CD4-positive, alpha-beta T cell treated with Interleukin-21 for 1 hour (primary cell): ENCODE data around the gene TRIP4.
"Not testable (repeated sequence)": the region's sequence is repeated elsewhere in the genome, so short reads cannot be mapped to it uniquely, and the experiment has no call there.

Experiments
- DNase-seq: peaks from one replicate; pipeline ENCODE4 v3.0.0-alpha.2; 2020

Gene TRIP4

GRCh38 chr15:64387562-64388168 is at the start of gene TRIP4:
Gene TRIP4 (plus strand): TSS chr15:64387836. CDS start chr15:64387864, 28 bp downstream.
- DNase-seq: peak; percentile 97

- DNase-seq: no peak
These were observed 47.3 kb upstream of the TRIP4 start for GRCh38 chr15:64340355-64340754.

- DNase-seq: no peak
These were observed 45.7 kb upstream of the TRIP4 start for GRCh38 chr15:64341961-64342360.

GRCh38 chr15:64343222-64343621 is 44.4 kb upstream of the TRIP4 start:
- no peak for DNase-seq

- DNase-seq: no peak
These were observed 43.8 kb upstream of the TRIP4 start for GRCh38 chr15:64343841-64344240.

GRCh38 chr15:64344651-64345294 is 42.9 kb upstream of the TRIP4 start:
- DNase-seq: no peak

- DNase-seq: not testable (repeated sequence)
These were observed 41.4 kb upstream of the TRIP4 start for GRCh38 chr15:64346242-64346641.

GRCh38 chr15:64348455-64348854 is 39.2 kb upstream of the TRIP4 start:
- no peak for DNase-seq

GRCh38 chr15:64349375-64349774 is 38.3 kb upstream of the TRIP4 start:
- DNase-seq: no peak

- DNase-seq: no peak
These were observed 36.4 kb upstream of the TRIP4 start for GRCh38 chr15:64351265-64351664.

- no peak for DNase-seq
These were observed 32.8 kb upstream of the TRIP4 start for GRCh38 chr15:64354688-64355344.

- DNase-seq: peak; percentile 16
These were observed 32.2 kb upstream of the TRIP4 start for GRCh38 chr15:64355348-64355943.

- peak; percentile 94 for DNase-seq
These were observed 31.5 kb upstream of the TRIP4 start, which contains the start of gene CSNK1G1 for GRCh38 chr15:64355944-64356709. Gene CSNK1G1 (minus strand): TSS chr15:64356173. CDS start chr15:64300499, 55,674 bp downstream.

- no peak for DNase-seq
These were observed 31.0 kb upstream of the TRIP4 start for GRCh38 chr15:64356710-64357040.

GRCh38 chr15:64361259-64361658 is 26.4 kb upstream of the TRIP4 start:
- DNase-seq: no peak

GRCh38 chr15:64369078-64369607 is 18.5 kb upstream of the TRIP4 start:
- DNase-seq: no peak

GRCh38 chr15:64371383-64371782 is 16.3 kb upstream of the TRIP4 start:
- not testable (repeated sequence) for DNase-seq

GRCh38 chr15:64373360-64373759 is 14.3 kb upstream of the TRIP4 start:
- DNase-seq: no peak

- DNase-seq: no peak
These were observed 8.2 kb upstream of the TRIP4 start for GRCh38 chr15:64379216-64379960.

- DNase-seq: not testable (repeated sequence)
These were observed 7.3 kb upstream of the TRIP4 start for GRCh38 chr15:64380130-64380870.
